CD14-positive monocyte (primary cell): ENCODE results near the gene TSSK6. TPM values are rescaled to one million over a fixed set of nuclear protein-coding genes. Genes with fewer than 3 reads are reported as not detected.

Source experiments
- DNase-seq, 3 donors: peaks; one replicate each; pipeline ENCODE4 v3.0.0-alpha.2; 2011 to 2022
- H2AFZ ChIP-seq: 2 replicates; pipeline ENCODE4 v1.6.0; 2012; ENCODE audit warnings: mild to moderate bottlenecking, low read depth, low read length, inconsistent platforms; ENCODE audit not compliant: insufficient read depth, poor library complexity, severe bottlenecking
- H3K27ac ChIP-seq, 2 donors: 1 replicate in 1 of 2; 2 replicates in 1 of 2; pipeline ENCODE4 v1.5.1; 2012 to 2013; ENCODE audit warnings: low read length in 2 of 2, control low read depth in 1 of 2, inconsistent platforms in 1 of 2, low read depth in 1 of 2, mild to moderate bottlenecking in 1 of 2
- H3K27me3 ChIP-seq, 2 donors: one replicate each; pipeline versions ENCODE4 v1.6.0 to v1.6.1; 2011 to 2013; ENCODE audit warnings: low read length in 2 of 2; ENCODE audit not compliant: control insufficient read depth in 2 of 2, insufficient read depth in 2 of 2
- H3K36me3 ChIP-seq, 2 donors: replicated peaks in 1 of 2; 1 replicate in 1 of 2; 2 replicates in 1 of 2; pipeline versions ENCODE4 v1.5.1 to v1.6.1; 2012 to 2013; ENCODE audit warnings: low read length in 2 of 2, control low read depth in 1 of 2, inconsistent platforms in 1 of 2, mild to moderate bottlenecking in 1 of 2; ENCODE audit not compliant: insufficient read depth in 2 of 2, control insufficient read depth in 1 of 2
- H3K4me1 ChIP-seq, 2 donors: 1 replicate in 1 of 2; 2 replicates in 1 of 2; pipeline versions ENCODE4 v1.5.1 to v1.6.1; 2012 to 2013; ENCODE audit warnings: low read length in 2 of 2, control low read depth in 1 of 2, inconsistent platforms in 1 of 2, mild to moderate bottlenecking in 1 of 2, moderate library complexity in 1 of 2; ENCODE audit not compliant: insufficient read depth in 2 of 2, control insufficient read depth in 1 of 2
- H3K4me2 ChIP-seq: replicated peaks from 2 replicates; pipeline ENCODE3; 2012; ENCODE audit warnings: low read length, moderate library complexity, mild to moderate bottlenecking; ENCODE audit not compliant: poor library complexity, severe bottlenecking; ENCODE audit errors: extremely low read depth
- H3K4me3 ChIP-seq, 3 experiments: fragments of 200-600 bp in 1 of 3; sonication (generic) in 1 of 3; replicated peaks in 1 of 3; 1 replicate in 2 of 3; 2 replicates in 1 of 3; pipeline ENCODE4 v1.5.1; 2011 to 2013; ENCODE audit warnings: low read length in 3 of 3, mild to moderate bottlenecking in 3 of 3, control low read depth in 2 of 3, low read depth in 2 of 3, inconsistent platforms in 1 of 3, moderate library complexity in 1 of 3
- H3K79me2 ChIP-seq: 2 replicates; pipeline ENCODE4 v1.6.0; 2012; ENCODE audit warnings: mild to moderate bottlenecking, control low read depth, inconsistent platforms, low read length, moderate library complexity; ENCODE audit not compliant: insufficient read depth
- H3K9ac ChIP-seq: 2 replicates; pipeline ENCODE4 v1.6.0; 2017; ENCODE audit warnings: low read length, mild to moderate bottlenecking; ENCODE audit not compliant: insufficient read depth, poor library complexity, severe bottlenecking
- H3K9me3 ChIP-seq, 2 donors: replicated peaks in 1 of 2; 1 replicate in 1 of 2; 2 replicates in 1 of 2; pipeline versions ENCODE4 v1.5.1 to v1.6.1; 2012 to 2013; ENCODE audit warnings: low read length in 2 of 2, control low read depth in 1 of 2; ENCODE audit not compliant: control insufficient read depth in 1 of 2, insufficient read depth in 1 of 2
- H4K20me1 ChIP-seq: 2 replicates; pipeline ENCODE4 v1.6.0; 2012; ENCODE audit warnings: mild to moderate bottlenecking, low read length, control low read depth, moderate library complexity; ENCODE audit not compliant: insufficient read depth
- H3K27ac Mint-ChIP-seq, 7 donors: one replicate each; pipeline ENCODE4 v1.8.0; 2020; ENCODE audit warnings: mild to moderate bottlenecking in 7 of 7, mixed read lengths in 7 of 7, moderate library complexity in 6 of 7, inconsistent platforms in 2 of 7
- H3K27me3 Mint-ChIP-seq, 3 donors: one replicate each; pipeline ENCODE4 v1.8.0; 2021 to 2022; ENCODE audit warnings: low read depth in 3 of 3, mild to moderate bottlenecking in 3 of 3, mixed read lengths in 3 of 3, moderate library complexity in 3 of 3, inconsistent platforms in 1 of 3
- H3K36me3 Mint-ChIP-seq, 2 donors: one replicate each; pipeline ENCODE4 v1.8.0; 2020; ENCODE audit warnings: mixed read lengths in 2 of 2, inconsistent platforms in 1 of 2, mild to moderate bottlenecking in 1 of 2
- H3K4me1 Mint-ChIP-seq: one replicate; pipeline ENCODE4 v1.8.0; 2020; ENCODE audit warnings: mild to moderate bottlenecking, mixed read lengths
- H3K4me3 Mint-ChIP-seq, 2 donors: one replicate each; pipeline ENCODE4 v1.8.0; 2020; ENCODE audit warnings: mild to moderate bottlenecking in 2 of 2, mixed read lengths in 2 of 2, moderate library complexity in 1 of 2
- H3K9me3 Mint-ChIP-seq, 7 donors: one replicate each; pipeline ENCODE4 v1.8.0; 2020 to 2022; ENCODE audit warnings: mixed read lengths in 7 of 7, mild to moderate bottlenecking in 6 of 7, moderate library complexity in 6 of 7, inconsistent platforms in 2 of 7
- CTCF ChIP-seq: fragments of 200-600 bp; IDR thresholded peaks from one replicate; pipeline ENCODE4 v1.8.0; 2022; ENCODE audit warnings: antibody characterized with exemption, mild to moderate bottlenecking
- WGBS: methylation state at CpG from one replicate; pipeline ENCODE4 v1.1.5; 2013; ENCODE audit warnings: missing lambda C conversion rate; ENCODE audit not compliant: insufficient coverage; 5-methylcytosine and 5-hydroxymethylcytosine counted together
- intact Hi-C, 2 donors: fragments of 100-400 bp; cut with micrococcal nuclease; formaldehyde crosslinking; loops; one replicate each; pipeline versions ENCODE4 v1.15.0 to v1.15.1; 2023
- polyA plus RNA-seq, 3 donors: library from polyadenylated mRNA; depleted of rRNA in 1 of 3; unstranded in 2 of 3; stranded (reverse) in 1 of 3; fragments of 300-500 nt in 2 of 3; fragments of >200 nt in 1 of 3; fragmentation: Illumina TruSeq in 2 of 3; gene quantifications; 1 replicate in 2 of 3; 2 replicates in 1 of 3; pipeline ENCODE4 v1.2.3, GENCODE V29; 2012 to 2021

Gene TSSK6
- polyA plus RNA-seq, 3 donors: 0.27 to 0.80 TPM; not detected in 1

- H3K4me1 Mint-ChIP-seq: peaks cover 46% of the 10 kb centered on the region
- peak overlapping the region in 5 of 7 donors; percentile 8 to 65 (median 35) for H3K27ac Mint-ChIP-seq
- Histone ChIP-seq H3K9me3 (peaks cover 33 to 41% of the 10 kb centered on the region in 2 donors), H3K79me2 (peaks cover 81% of the 10 kb centered on the region), H4K20me1 (peaks cover 9% of the 10 kb centered on the region), H3K9ac (no peak overlapping the region), H3K36me3 (peaks cover 18 to 46% of the 10 kb centered on the region in 2 donors), H2AFZ (no peak overlapping the region), H3K27me3 (no peaks in the 10 kb centered on the region), H3K27ac (peak overlapping the region in 1 of 2 donors; percentile 98), H3K4me1 (peaks cover 42 to 45% of the 10 kb centered on the region in 2 donors), H3K4me3 (no peak overlapping the region), H3K4me2 (no peak overlapping the region)
- peaks cover 53 to 59% of the 10 kb centered on the region in 2 donors for H3K36me3 Mint-ChIP-seq
- 99% methylated on average over 12 of the region's 12 CpGs for WGBS
- no peak overlapping the region for H3K4me3 Mint-ChIP-seq
- intact Hi-C loops: no loop called here
- no peaks in the 10 kb centered on the region for H3K27me3 Mint-ChIP-seq
- peaks cover 31 to 44% (median 37%) of the 10 kb centered on the region in 7 donors for H3K9me3 Mint-ChIP-seq
- DNase-seq: no peak
- no peak for TF ChIP-seq CTCF
Observed at GRCh38 chr19:19465436-19466070, 49.8 kb downstream of the TSSK6 start.

GRCh38 chr19:19464339-19465098, 50.8 kb downstream of the TSSK6 start:
- WGBS: 100% methylated on average over 11 of the region's 13 CpGs
- TF ChIP-seq CTCF: no peak
- Histone ChIP-seq H3K4me1 (peaks cover 45 to 46% of the 10 kb centered on the region in 2 donors), H3K4me2 (no peak overlapping the region), H2AFZ (no peak overlapping the region), H3K27ac (peak overlapping the region; percentile 22 to 98), H3K36me3 (peaks cover 18 to 46% of the 10 kb centered on the region in 2 donors), H3K9ac (no peak overlapping the region), H3K4me3 (no peak overlapping the region), H4K20me1 (peaks cover 9% of the 10 kb centered on the region), H3K27me3 (no peaks in the 10 kb centered on the region), H3K9me3 (peaks cover 31 to 41% of the 10 kb centered on the region in 2 donors), H3K79me2 (peaks cover 83% of the 10 kb centered on the region)
- Mint-ChIP-seq H3K9me3 (peaks cover 31 to 39% (median 37%) of the 10 kb centered on the region in 7 donors), H3K27ac (peak overlapping the region; percentile 45 to 93 (median 58)), H3K27me3 (no peaks in the 10 kb centered on the region), H3K36me3 (peaks cover 53 to 59% of the 10 kb centered on the region in 2 donors), H3K4me3 (no peak overlapping the region), H3K4me1 (peaks cover 50% of the 10 kb centered on the region)
- no peak for DNase-seq
- intact Hi-C loops: no loop called here

Other genes with a start within 250 kb of the TSSK6 start
- gene TM6SF2, start 242.2 kb downstream of the TSSK6 start, polyA plus RNA-seq: not detected
- gene SUGP1, start 195.0 kb downstream of the TSSK6 start, polyA plus RNA-seq: 10 to 100 TPM; 17.4 to 38.8 (median 18.1) TPM
- 10 to 100 TPM in 2 of 3 donors, 1 to 10 TPM in 1; 7.4 to 68.4 (median 14.5) TPM for gene MAU2, start 194.7 kb downstream of the TSSK6 start, polyA plus RNA-seq
- 10 to 100 TPM in 1 of 3 donors, 1 to 10 TPM in 2; 8.0 to 35.9 (median 8.7) TPM for gene GATAD2A, start 109.9 kb downstream of the TSSK6 start, polyA plus RNA-seq
- gene NDUFA13, start 677 bp upstream of the TSSK6 start, polyA plus RNA-seq: 100 to 1,000 TPM in 2 of 3 donors, 10 to 100 TPM in 1; 86.7 to 433 (median 361) TPM
- 1 to 10 TPM in 1 of 3 donors, not detected in 2; 2.3 TPM for gene YJEFN3, start 13.4 kb upstream of the TSSK6 start, polyA plus RNA-seq
- gene CILP2, start 22.7 kb upstream of the TSSK6 start, polyA plus RNA-seq: under 1 TPM in 1 of 3 donors, not detected in 2; 0.04 TPM
- gene PBX4, start 103.1 kb upstream of the TSSK6 start, polyA plus RNA-seq: 1 to 10 TPM in 1 of 3 donors, not detected in 2; 2.4 TPM
- 100 to 1,000 TPM in 1 of 3 donors, 1 to 10 TPM in 2; 1.9 to 108 (median 2.2) TPM for gene LPAR2, start 112.7 kb upstream of the TSSK6 start, polyA plus RNA-seq
- 10 to 100 TPM; 41.4 to 91.4 (median 75.1) TPM for gene GMIP, start 128.1 kb upstream of the TSSK6 start, polyA plus RNA-seq
- 100 to 1,000 TPM in 1 of 3 donors, 10 to 100 TPM in 2; 16.9 to 106 (median 21.9) TPM for gene ATP13A1, start 148.1 kb upstream of the TSSK6 start, polyA plus RNA-seq
- 1 to 10 TPM; 4.5 to 8.4 (median 5.5) TPM for gene ZNF101, start 153.3 kb upstream of the TSSK6 start, polyA plus RNA-seq
- gene ZNF14, start 217.6 kb upstream of the TSSK6 start, polyA plus RNA-seq: 1 to 10 TPM in 2 of 3 donors, under 1 TPM in 1; 0.88 to 2.1 (median 1.2) TPM